22Rv1 (cell line): ENCODE results near the gene RREB1.

ENCODE experiments used
- H3K27ac ChIP-seq: fragments of 450-650 bp; 2 replicates; pipeline ENCODE4 v1.5.1; 2017
- CTCF ChIP-seq: fragments of 450-650 bp; IDR thresholded peaks from 2 replicates; pipeline ENCODE4 v1.5.1; 2017; ENCODE audit warnings: mild to moderate bottlenecking
- ZFX ChIP-seq: fragments of 450-650 bp; IDR thresholded peaks from 2 replicates; pipeline ENCODE4 v1.6.1; 2017; ENCODE audit warnings: antibody characterized with exemption, borderline replicate concordance

The RREB1 gene

GRCh38 chr6:7100753-7101081 is 7.0 kb upstream of the RREB1 start:
- TF ChIP-seq CTCF, result no peak
- no peak for TF ChIP-seq ZFX
- no peak overlapping the region for H3K27ac ChIP-seq

- no peak overlapping the region for H3K27ac ChIP-seq
- TF ChIP-seq CTCF (no peak), ZFX (no peak)
Observed at GRCh38 chr6:7101290-7101689, 6.5 kb upstream of the RREB1 start.

- no peak overlapping the region for H3K27ac ChIP-seq
- TF ChIP-seq ZFX, result no peak
- no peak for TF ChIP-seq CTCF
Observed at GRCh38 chr6:7104752-7105151, 3.0 kb upstream of the RREB1 start.

GRCh38 chr6:7106215-7106751 is 1.5 kb upstream of the RREB1 start:
- H3K27ac ChIP-seq, result 0 out of 2 replicates have a peak overlapping the region, but pooled peaks have one; percentile 25
- TF ChIP-seq CTCF, result no peak
- no peak for TF ChIP-seq ZFX

GRCh38 chr6:7106752-7107577 is 796 bp upstream of the RREB1 start:
- H3K27ac ChIP-seq, result peak overlapping the region; percentile 80
- TF ChIP-seq ZFX, result no peak
- TF ChIP-seq CTCF, result no peak

- H3K27ac ChIP-seq, result peak overlapping the region; percentile 80
- no peak for TF ChIP-seq CTCF
- TF ChIP-seq ZFX, result no peak
Observed at GRCh38 chr6:7108196-7108963, 619 bp downstream of the RREB1 start.
